GM21360 (cell line): ENCODE measurements around the gene TDRD7.
"Not testable (repeated sequence)": the region's sequence is repeated elsewhere in the genome, so short reads cannot be mapped to it uniquely, and the experiment has no call there.

ENCODE experiments used
- ATAC-seq: cut with Tn5 transposase; IDR thresholded peaks from one replicate; pipeline ENCODE4 v1.9.1; 2021; ENCODE audit warnings: mild to moderate bottlenecking, moderate library complexity; ENCODE audit not compliant: unreplicated experiment

The TDRD7 gene

GRCh38 chr9:97473717-97474116 is 61.8 kb downstream of the TDRD7 start:
- ATAC-seq = no peak

GRCh38 chr9:97474372-97474925 is 62.6 kb downstream of the TDRD7 start:
- ATAC-seq = no peak

GRCh38 chr9:97475059-97475458 is 63.2 kb downstream of the TDRD7 start:
- no peak for ATAC-seq

GRCh38 chr9:97478301-97478981 is 66.5 kb downstream of the TDRD7 start:
- ATAC-seq = no peak

GRCh38 chr9:97479496-97480159 is 67.7 kb downstream of the TDRD7 start:
- ATAC-seq = no peak

- no peak for ATAC-seq
Observed at GRCh38 chr9:97480174-97480573, 68.3 kb downstream of the TDRD7 start.

- ATAC-seq = no peak
Observed at GRCh38 chr9:97480749-97481148, 68.9 kb downstream of the TDRD7 start.

- no peak for ATAC-seq
Observed at GRCh38 chr9:97484134-97484533, 72.2 kb downstream of the TDRD7 start.

- no peak for ATAC-seq
Observed at GRCh38 chr9:97487107-97487506, 75.2 kb downstream of the TDRD7 start.

GRCh38 chr9:97487861-97488260 is 76.0 kb downstream of the TDRD7 start:
- ATAC-seq = no peak

- no peak for ATAC-seq
Observed at GRCh38 chr9:97491216-97491999, 79.5 kb downstream of the TDRD7 start.

- not testable (repeated sequence) for ATAC-seq
Observed at GRCh38 chr9:97497558-97498375, 85.9 kb downstream of the TDRD7 start.

GRCh38 chr9:97498846-97499245 is 87.0 kb downstream of the TDRD7 start:
- ATAC-seq = not testable (repeated sequence)

- ATAC-seq = no peak
Observed at GRCh38 chr9:97500263-97500662, 88.4 kb downstream of the TDRD7 start.

- ATAC-seq = no peak
Observed at GRCh38 chr9:97500765-97501176, 88.9 kb downstream of the TDRD7 start.

GRCh38 chr9:97501177-97501971 is 89.5 kb downstream of the TDRD7 start, which contains the start of gene TMOD1:
Gene TMOD1, plus strand, starts transcription at chr9:97501666. Its CDS starts 22,523 bp downstream, at chr9:97524189.
- ATAC-seq = peak; percentile 58

- no peak for ATAC-seq
Observed at GRCh38 chr9:97501972-97502221, 90.0 kb downstream of the TDRD7 start.

- ATAC-seq = peak; percentile 36
Observed at GRCh38 chr9:97502222-97502983, 90.5 kb downstream of the TDRD7 start.
